Measurements from ENCODE around the gene RNF2.

Gene RNF2

DNA sequence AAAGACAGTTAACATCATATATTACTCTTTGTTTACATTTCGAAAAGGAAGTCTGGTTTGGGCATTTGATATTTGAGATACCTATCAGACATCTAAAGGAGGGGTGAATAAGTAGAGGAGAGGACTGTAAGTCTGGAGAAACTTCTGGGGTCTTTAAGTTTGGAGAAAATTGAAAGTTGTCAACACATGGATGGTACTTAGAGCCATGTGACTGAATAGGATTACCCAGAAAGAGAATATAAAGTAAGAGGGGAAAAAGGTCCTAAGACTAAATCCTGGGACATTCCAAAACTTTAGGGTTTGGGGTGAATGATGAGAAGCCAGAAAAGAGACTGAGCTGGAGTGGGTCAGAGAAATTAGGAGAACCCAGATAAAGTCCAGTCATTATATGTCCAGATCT, 10.1 kb upstream of the RNF2 start:
- no peak overlapping the region for H3K9ac ChIP-seq (ENCODE audit: low read depth, low read length, poor library complexity)
- no peaks in the 10 kb centered on the region for H3K9me3 ChIP-seq (replicated peaks in 1 of 2; ENCODE audit: control insufficient read depth in 2 of 2, insufficient read depth in 1 of 2, low read depth in 1 of 2, low read length in 2 of 2)
- no peaks in the 10 kb centered on the region for H3K36me3 ChIP-seq (replicated peaks in 1 of 2; ENCODE audit: control insufficient read depth in 2 of 2, insufficient read depth in 2 of 2, low read length in 2 of 2)
- no peak overlapping the region for H3K4me2 ChIP-seq (ENCODE audit: insufficient read depth, low read length, poor library complexity, severe bottlenecking)
- H3K27me3 ChIP-seq (ENCODE audit: control insufficient read depth in 3 of 3, insufficient read depth in 3 of 3, low read depth in 1 of 3, low read length in 3 of 3): peaks cover 0 to 9% (median 0%) of the 10 kb centered on the region in 3 experiments
- H2AFZ ChIP-seq (ENCODE audit: low read length): no peak overlapping the region
- H2AK5ac ChIP-seq (ENCODE audit: low read depth, low read length): no peak overlapping the region
- no peak overlapping the region for H2BK5ac ChIP-seq (ENCODE audit: low read length)
- DNase-seq (ENCODE audit: low spot score): no peak
- H3K4ac ChIP-seq (ENCODE audit: low read length): no peak overlapping the region
- H4K8ac ChIP-seq (ENCODE audit: low read depth, low read length): no peak overlapping the region
- no peak overlapping the region for H4K91ac ChIP-seq (ENCODE audit: low read depth, low read length, poor library complexity)
- H2BK15ac ChIP-seq (ENCODE audit: low read length): no peak overlapping the region
- H2BK12ac ChIP-seq (ENCODE audit: low read length): no peak overlapping the region
- no peak overlapping the region for H3K14ac ChIP-seq (ENCODE audit: low read length)
- H3K23ac ChIP-seq (ENCODE audit: low read depth, low read length, poor library complexity): no peak overlapping the region
- WGBS, 2 donors (ENCODE audit: extremely low coverage in 2 of 2, insufficient read length in 2 of 2, insufficient replicate concordance in 1 of 2): no CpG with 5 or more reads among the region's 1 CpG
- H3K27ac ChIP-seq (replicated peaks; ENCODE audit: low read length): no peak overlapping the region
- no peaks in the 10 kb centered on the region for H3K79me1 ChIP-seq (ENCODE audit: low read depth, low read length)
- no peaks in the 10 kb centered on the region for H3K4me1 ChIP-seq (ENCODE audit: control insufficient read depth in 2 of 2, insufficient read depth in 1 of 2, low read depth in 1 of 2, low read length in 2 of 2)
- no peak overlapping the region for H3K18ac ChIP-seq (ENCODE audit: low read length)
- H2BK120ac ChIP-seq (ENCODE audit: low read depth, low read length): no peak overlapping the region
- H3K4me3 ChIP-seq (ENCODE audit: low read length in 2 of 2): no peak overlapping the region

DNA sequence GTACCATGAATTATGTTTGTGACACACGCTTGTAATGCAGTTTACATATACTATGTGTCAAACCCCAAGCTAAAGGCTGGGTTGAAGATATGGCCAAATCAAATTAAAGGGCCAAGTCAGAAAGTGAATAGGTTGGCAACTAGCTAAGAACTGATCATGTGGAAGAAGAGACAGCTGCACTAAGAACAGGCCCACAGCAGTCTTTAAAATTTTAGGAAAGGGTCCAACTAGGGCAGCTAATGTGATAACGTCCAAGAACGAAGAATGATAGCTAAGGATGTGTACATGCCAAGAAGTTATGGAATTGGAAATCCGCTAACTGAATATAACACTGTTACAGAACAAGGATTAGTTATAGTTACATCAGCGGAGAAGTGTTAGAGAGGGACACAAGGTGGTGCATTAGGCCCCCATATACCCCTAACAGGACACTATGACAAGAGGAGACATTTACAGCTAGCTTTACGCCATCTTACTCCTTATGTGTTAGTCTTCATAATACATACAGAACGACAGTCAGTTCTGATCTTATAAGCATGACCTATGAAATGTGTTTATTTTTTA, 6.5 kb upstream of the RNF2 start:
- Histone ChIP-seq H3K18ac (ENCODE audit: low read length) (no peak overlapping the region), H2AK5ac (ENCODE audit: low read depth, low read length) (no peak overlapping the region), H3K23ac (ENCODE audit: low read depth, low read length, poor library complexity) (no peak overlapping the region), H3K9ac (ENCODE audit: low read depth, low read length, poor library complexity) (no peak overlapping the region), H3K27me3 (ENCODE audit: control insufficient read depth in 3 of 3, insufficient read depth in 3 of 3, low read depth in 1 of 3, low read length in 3 of 3) (peaks cover 0 to 11% (median 0%) of the 10 kb centered on the region in 3 experiments), H3K4me1 (ENCODE audit: control insufficient read depth in 2 of 2, insufficient read depth in 1 of 2, low read depth in 1 of 2, low read length in 2 of 2) (no peaks in the 10 kb centered on the region), H3K27ac (replicated peaks; ENCODE audit: low read length) (no peak overlapping the region), H3K9me3 (replicated peaks in 1 of 2; ENCODE audit: control insufficient read depth in 2 of 2, insufficient read depth in 1 of 2, low read depth in 1 of 2, low read length in 2 of 2) (no peaks in the 10 kb centered on the region), H2BK12ac (ENCODE audit: low read length) (no peak overlapping the region), H4K91ac (ENCODE audit: low read depth, low read length, poor library complexity) (no peak overlapping the region), H2AFZ (ENCODE audit: low read length) (no peak overlapping the region), H3K4me3 (ENCODE audit: low read length in 2 of 2) (no peak overlapping the region), H3K79me1 (ENCODE audit: low read depth, low read length) (no peaks in the 10 kb centered on the region), H2BK15ac (ENCODE audit: low read length) (no peak overlapping the region), H3K4me2 (ENCODE audit: insufficient read depth, low read length, poor library complexity, severe bottlenecking) (no peak overlapping the region), H3K14ac (ENCODE audit: low read length) (no peak overlapping the region), H4K8ac (ENCODE audit: low read depth, low read length) (no peak overlapping the region), H2BK5ac (ENCODE audit: low read length) (no peak overlapping the region), H3K36me3 (replicated peaks in 1 of 2; ENCODE audit: control insufficient read depth in 2 of 2, insufficient read depth in 2 of 2, low read length in 2 of 2) (no peaks in the 10 kb centered on the region), H2BK120ac (ENCODE audit: low read depth, low read length) (no peak overlapping the region), H3K4ac (ENCODE audit: low read length) (no peak overlapping the region)
- no CpG with 5 or more reads among the region's 7 CpGs for WGBS, 2 donors (ENCODE audit: extremely low coverage in 2 of 2, insufficient read length in 2 of 2, insufficient replicate concordance in 1 of 2)
- no peak for DNase-seq (ENCODE audit: low spot score)

DNA sequence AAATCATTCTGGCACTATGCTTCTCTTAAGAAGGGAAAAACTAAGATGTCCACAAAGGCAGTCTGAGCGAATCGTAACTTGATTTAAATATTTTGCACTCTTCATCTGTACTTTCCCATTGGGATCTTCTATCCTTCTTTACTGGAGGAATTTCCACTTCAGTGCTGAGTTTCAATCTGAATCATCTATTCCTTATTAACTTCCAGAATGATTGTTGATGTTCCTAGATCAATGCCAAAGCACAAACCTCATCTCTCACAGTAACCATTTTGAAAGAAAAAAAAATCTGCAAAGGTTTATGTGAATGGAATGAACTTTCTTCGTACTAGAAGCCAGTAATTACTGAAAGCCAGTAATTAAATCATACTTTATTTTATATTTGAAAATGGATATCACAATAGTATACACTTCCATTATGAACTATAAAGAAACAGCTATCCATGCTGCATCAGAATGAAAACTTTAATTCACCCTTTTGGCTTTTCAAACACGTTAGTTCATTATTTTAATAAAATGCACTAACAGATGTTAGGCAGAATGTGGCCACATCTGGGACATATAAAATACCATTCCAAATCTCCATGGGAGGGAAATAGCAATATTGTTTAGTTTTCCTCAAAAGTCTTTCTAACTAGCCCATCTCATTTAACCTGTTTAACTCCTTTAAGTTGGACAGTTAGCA, 5.5 kb upstream of the RNF2 start:
- Histone ChIP-seq H3K9me3 (replicated peaks in 1 of 2; ENCODE audit: control insufficient read depth in 2 of 2, insufficient read depth in 1 of 2, low read depth in 1 of 2, low read length in 2 of 2) (no peaks in the 10 kb centered on the region), H3K79me1 (ENCODE audit: low read depth, low read length) (no peaks in the 10 kb centered on the region), H3K4me1 (ENCODE audit: control insufficient read depth in 2 of 2, insufficient read depth in 1 of 2, low read depth in 1 of 2, low read length in 2 of 2) (no peaks in the 10 kb centered on the region), H2BK12ac (ENCODE audit: low read length) (no peak overlapping the region), H2AK5ac (ENCODE audit: low read depth, low read length) (no peak overlapping the region), H4K8ac (ENCODE audit: low read depth, low read length) (no peak overlapping the region), H3K14ac (ENCODE audit: low read length) (no peak overlapping the region), H2AFZ (ENCODE audit: low read length) (no peak overlapping the region), H4K91ac (ENCODE audit: low read depth, low read length, poor library complexity) (no peak overlapping the region), H3K4ac (ENCODE audit: low read length) (no peak overlapping the region), H2BK120ac (ENCODE audit: low read depth, low read length) (no peak overlapping the region), H2BK15ac (ENCODE audit: low read length) (no peak overlapping the region), H3K18ac (ENCODE audit: low read length) (no peak overlapping the region), H3K36me3 (replicated peaks in 1 of 2; ENCODE audit: control insufficient read depth in 2 of 2, insufficient read depth in 2 of 2, low read length in 2 of 2) (no peaks in the 10 kb centered on the region), H3K4me2 (ENCODE audit: insufficient read depth, low read length, poor library complexity, severe bottlenecking) (no peak overlapping the region), H3K4me3 (ENCODE audit: low read length in 2 of 2) (no peak overlapping the region), H3K27me3 (ENCODE audit: control insufficient read depth in 3 of 3, insufficient read depth in 3 of 3, low read depth in 1 of 3, low read length in 3 of 3) (peaks cover 0 to 9% (median 0%) of the 10 kb centered on the region in 3 experiments), H3K23ac (ENCODE audit: low read depth, low read length, poor library complexity) (no peak overlapping the region), H3K9ac (ENCODE audit: low read depth, low read length, poor library complexity) (no peak overlapping the region), H2BK5ac (ENCODE audit: low read length) (no peak overlapping the region), H3K27ac (replicated peaks; ENCODE audit: low read length) (no peak overlapping the region)
- no peak for DNase-seq (ENCODE audit: low spot score)
- WGBS, 2 donors (ENCODE audit: extremely low coverage in 2 of 2, insufficient read length in 2 of 2, insufficient replicate concordance in 1 of 2): no CpG with 5 or more reads among the region's 4 CpGs

DNA sequence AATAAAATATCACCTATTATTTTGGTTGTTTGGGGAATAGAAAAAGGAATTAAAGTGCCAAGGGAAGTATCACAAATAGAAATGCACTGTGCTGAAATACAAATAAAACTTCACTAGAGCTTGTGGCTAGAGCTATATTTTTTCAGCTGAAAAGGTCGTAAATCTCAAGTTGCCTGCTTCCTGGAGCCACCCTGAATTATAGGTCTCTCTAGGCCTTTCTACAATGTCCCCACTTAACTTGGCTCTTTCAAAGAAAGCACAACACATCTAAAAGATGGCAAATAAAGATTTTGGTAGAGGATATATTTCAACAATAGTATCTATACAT, 5.0 kb upstream of the RNF2 start:
- Histone ChIP-seq H2BK120ac (ENCODE audit: low read depth, low read length) (no peak overlapping the region), H3K79me1 (ENCODE audit: low read depth, low read length) (no peaks in the 10 kb centered on the region), H4K91ac (ENCODE audit: low read depth, low read length, poor library complexity) (no peak overlapping the region), H3K23ac (ENCODE audit: low read depth, low read length, poor library complexity) (no peak overlapping the region), H2AK5ac (ENCODE audit: low read depth, low read length) (no peak overlapping the region), H3K4me3 (ENCODE audit: low read length in 2 of 2) (no peak overlapping the region), H3K18ac (ENCODE audit: low read length) (no peak overlapping the region), H3K4ac (ENCODE audit: low read length) (no peak overlapping the region), H3K27me3 (ENCODE audit: control insufficient read depth in 3 of 3, insufficient read depth in 3 of 3, low read depth in 1 of 3, low read length in 3 of 3) (peaks cover 0 to 8% (median 0%) of the 10 kb centered on the region in 3 experiments), H2BK5ac (ENCODE audit: low read length) (no peak overlapping the region), H3K36me3 (replicated peaks in 1 of 2; ENCODE audit: control insufficient read depth in 2 of 2, insufficient read depth in 2 of 2, low read length in 2 of 2) (no peaks in the 10 kb centered on the region), H2AFZ (ENCODE audit: low read length) (no peak overlapping the region), H3K14ac (ENCODE audit: low read length) (no peak overlapping the region), H2BK15ac (ENCODE audit: low read length) (no peak overlapping the region), H3K4me1 (ENCODE audit: control insufficient read depth in 2 of 2, insufficient read depth in 1 of 2, low read depth in 1 of 2, low read length in 2 of 2) (no peaks in the 10 kb centered on the region), H3K27ac (replicated peaks; ENCODE audit: low read length) (no peak overlapping the region), H3K4me2 (ENCODE audit: insufficient read depth, low read length, poor library complexity, severe bottlenecking) (no peak overlapping the region), H3K9ac (ENCODE audit: low read depth, low read length, poor library complexity) (no peak overlapping the region), H2BK12ac (ENCODE audit: low read length) (no peak overlapping the region), H4K8ac (ENCODE audit: low read depth, low read length) (no peak overlapping the region), H3K9me3 (replicated peaks in 1 of 2; ENCODE audit: control insufficient read depth in 2 of 2, insufficient read depth in 1 of 2, low read depth in 1 of 2, low read length in 2 of 2) (no peaks in the 10 kb centered on the region)
- no CpG with 5 or more reads among the region's 1 CpG for WGBS, 2 donors (ENCODE audit: extremely low coverage in 2 of 2, insufficient read length in 2 of 2, insufficient replicate concordance in 1 of 2)
- no peak for DNase-seq (ENCODE audit: low spot score)

All from neuronal stem cell (in vitro differentiated cells).